ENCODE results near the gene MEGF8.

The MEGF8 gene

DNA sequence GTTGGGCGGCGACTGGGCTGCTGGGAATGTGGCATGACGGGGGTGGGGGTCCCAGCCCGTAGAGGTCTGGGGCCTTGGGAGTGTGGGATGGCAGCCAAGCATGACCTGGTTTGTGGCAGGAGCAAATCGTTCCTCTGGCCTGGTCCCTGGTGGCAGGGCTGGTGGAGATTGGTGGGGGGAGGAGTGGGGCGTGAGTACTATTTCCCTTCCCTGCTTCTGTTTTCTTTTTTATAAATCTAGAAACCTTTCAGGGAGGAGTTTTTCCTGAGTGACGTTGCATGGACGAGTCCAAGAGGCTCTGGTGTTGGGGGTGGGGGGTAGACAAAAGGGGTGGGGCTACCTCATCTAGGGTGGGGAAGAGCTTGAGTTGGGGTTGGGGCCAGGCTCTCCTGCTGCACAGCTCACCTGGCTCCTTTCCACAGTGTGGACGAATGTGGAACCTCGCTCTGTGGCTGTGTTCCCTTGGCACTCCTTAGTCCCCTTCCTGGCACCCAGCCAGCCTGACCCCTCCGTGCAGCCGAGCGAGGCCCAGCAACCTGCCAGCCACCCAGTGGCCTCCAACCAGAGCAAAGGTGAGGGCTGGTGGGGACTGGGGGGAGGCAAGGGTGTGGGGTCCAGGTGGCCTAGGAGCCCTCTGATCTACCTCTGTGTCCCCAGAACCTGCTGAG, 39.0 kb upstream of the MEGF8 start:
- DNase-seq: peak in 22 of 56 donors; percentile 11 to 81 (median 36)

- DNase-seq: no peak
These were observed 38.2 kb upstream of the MEGF8 start for GRCh38 chr19:42287017-42287826.

DNA sequence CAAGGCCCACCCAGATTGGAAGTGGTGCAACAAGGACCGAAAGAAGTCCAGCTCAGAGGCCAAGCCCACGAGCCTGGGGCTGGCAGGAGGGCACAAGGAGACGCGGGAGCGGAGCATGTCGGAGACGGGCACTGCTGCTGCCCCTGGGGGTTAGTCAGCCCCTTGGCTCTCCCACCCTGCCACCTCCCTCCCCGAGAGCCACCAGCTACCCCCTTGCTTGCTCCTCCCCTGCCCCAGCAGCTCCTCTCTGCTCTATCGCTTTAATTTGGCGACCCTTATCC, 37.7 kb upstream of the MEGF8 start:
- DNase-seq: no peak

- no peak for DNase-seq
These were observed 37.0 kb upstream of the MEGF8 start for GRCh38 chr19:42288387-42288786.

DNA sequence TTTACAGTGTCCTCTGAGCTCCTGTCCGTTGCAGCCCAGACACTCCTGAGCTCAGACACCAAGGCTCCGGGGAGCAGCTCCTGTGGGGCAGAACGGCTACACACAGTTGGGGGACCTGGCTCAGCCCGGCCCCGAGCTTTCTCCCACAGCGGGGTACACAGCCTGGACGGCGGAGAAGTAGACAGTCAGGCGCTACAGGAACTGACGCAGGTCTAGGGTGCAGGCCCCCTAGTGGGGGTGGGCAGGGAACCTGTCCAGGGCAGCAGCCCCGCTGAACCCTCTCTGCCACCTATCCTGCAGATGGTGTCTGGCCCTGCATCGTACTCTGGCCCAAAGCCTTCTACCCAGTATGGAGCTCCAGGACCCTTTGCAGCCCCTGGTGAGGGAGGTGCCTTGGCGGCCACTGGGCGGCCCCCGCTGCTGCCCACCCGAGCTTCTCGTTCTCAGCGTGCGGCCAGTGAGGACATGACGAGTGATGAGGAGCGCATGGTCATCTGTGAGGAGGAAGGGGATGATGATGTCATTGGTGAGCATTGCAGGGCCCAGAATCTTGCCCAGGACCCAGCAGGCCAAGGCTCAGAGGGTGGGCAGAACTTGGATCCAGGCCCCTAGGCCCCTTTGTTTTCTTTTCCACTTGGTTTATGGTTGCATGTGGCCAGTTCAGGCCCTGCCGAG, 36.4 kb upstream of the MEGF8 start:
- DNase-seq: no peak

DNA sequence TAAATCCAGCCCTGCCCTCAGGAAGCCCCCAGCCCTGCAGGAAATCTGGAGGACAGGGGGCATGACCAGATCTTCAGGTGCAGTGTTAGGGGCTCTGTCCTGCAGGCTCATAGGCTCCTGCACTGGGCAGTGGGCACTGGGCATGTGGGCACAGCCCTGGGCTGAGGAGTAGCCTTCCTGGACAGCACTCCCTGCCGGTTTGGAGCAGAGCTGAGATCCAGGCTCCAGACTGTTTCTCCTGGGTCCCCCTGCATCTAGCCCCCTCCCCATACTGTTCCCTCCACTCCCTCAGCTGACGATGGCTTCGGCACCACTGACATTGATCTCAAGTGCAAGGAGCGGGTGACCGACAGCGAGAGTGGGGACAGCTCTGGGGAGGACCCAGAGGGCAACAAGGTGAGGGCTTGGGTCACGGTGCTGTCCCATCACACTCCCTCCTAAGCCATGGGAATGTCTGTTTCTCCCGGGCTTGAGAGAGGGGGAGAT, 35.8 kb upstream of the MEGF8 start:
- DNase-seq: no peak

DNA sequence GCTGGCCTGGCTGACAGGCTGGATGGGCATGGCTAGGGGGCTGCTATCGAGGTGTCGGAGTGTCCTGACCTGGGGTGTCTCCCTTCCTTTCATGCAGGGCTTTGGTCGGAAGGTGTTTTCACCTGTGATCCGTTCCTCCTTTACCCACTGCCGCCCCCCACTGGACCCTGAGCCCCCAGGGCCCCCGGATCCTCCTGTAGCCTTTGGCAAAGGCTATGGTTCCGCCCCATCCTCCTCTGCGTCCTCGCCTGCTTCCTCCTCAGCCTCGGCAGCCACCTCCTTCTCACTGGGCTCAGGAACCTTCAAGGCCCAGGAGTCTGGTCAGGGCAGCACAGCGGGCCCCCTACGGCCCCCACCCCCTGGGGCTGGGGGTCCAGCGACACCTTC, 35.3 kb upstream of the MEGF8 start:
- DNase-seq: no peak

- no peak for DNase-seq
These were observed 34.7 kb upstream of the MEGF8 start for GRCh38 chr19:42290523-42291434.

GRCh38 chr19:42291435-42291810, 34.0 kb upstream of the MEGF8 start:
- DNase-seq: no peak

DNA sequence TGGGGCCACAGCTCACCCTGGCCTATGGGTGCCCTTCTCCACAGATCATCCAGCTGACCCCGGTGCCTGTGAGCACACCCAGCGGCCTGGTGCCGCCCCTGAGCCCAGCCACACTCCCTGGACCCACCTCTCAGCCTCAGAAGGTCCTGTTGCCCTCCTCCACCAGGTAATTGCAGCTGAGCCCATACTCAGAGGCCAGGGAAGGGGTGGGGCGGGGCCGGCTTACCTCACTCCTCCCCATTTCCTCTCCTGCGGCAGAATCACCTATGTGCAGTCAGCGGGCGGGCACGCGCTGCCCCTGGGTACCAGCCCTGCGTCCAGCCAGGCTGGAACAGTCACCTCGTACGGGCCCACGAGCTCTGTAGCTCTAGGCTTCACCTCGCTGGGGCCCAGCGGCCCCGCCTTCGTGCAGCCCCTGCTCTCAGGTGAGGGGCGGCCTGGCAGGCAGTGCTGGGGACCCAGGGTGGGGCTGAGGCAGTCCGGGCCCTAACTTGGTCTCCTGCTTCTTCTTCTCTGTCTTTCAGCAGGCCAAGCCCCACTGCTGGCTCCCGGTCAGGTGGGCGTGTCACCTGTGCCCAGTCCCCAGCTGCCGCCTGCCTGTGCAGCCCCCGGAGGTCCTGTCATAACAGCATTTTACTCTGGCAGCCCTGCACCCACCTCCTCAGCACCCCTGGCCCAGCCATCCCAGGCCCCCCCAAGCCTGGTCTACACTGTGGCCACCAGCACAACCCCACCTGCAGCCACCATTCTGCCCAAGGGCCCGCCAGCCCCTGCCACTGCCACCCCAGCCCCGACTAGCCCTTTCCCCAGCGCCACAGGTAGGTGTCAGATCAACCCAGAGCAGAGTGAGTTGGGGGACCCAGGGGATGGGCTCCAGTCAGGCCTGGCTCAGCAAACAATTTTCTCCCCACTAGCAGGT, 33.1 kb upstream of the MEGF8 start:
- no peak for DNase-seq

GRCh38 chr19:42292963-42293362, 32.5 kb upstream of the MEGF8 start:
- no peak for DNase-seq

DNA sequence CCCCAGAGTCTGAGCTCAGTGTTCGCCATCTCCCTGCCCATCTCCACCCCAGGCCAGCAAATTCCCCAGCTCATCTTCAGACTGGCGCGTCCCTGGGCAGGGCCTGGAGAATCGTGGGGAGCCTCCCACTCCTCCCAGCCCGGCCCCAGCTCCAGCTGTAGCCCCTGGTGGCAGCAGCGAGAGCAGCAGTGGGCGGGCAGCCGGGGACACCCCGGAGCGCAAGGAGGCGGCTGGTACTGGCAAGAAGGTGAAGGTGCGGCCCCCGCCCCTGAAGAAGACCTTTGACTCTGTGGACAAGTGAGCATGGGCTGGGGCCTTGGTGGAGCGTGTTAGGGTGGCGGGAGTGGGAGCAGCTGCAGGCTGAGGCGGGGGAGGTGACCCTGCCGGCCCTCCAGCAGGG, 31.9 kb upstream of the MEGF8 start:
- no peak for DNase-seq

DNA sequence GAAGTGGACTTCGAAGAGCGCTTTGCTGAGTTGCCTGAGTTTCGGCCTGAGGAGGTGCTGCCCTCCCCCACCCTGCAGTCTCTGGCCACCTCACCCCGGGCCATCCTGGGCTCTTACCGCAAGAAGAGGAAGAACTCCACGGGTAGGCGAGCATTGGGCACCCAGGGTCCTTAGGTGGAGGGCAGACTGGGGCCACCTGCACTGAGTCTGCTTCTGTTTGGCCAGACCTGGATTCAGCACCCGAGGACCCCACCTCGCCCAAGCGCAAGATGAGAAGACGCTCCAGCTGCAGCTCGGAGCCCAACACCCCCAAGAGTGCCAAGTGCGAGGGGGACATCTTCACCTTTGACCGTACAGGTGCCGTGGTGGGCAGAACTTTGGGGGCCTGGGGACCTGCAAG, 31.5 kb upstream of the MEGF8 start:
- no peak for DNase-seq

DNA sequence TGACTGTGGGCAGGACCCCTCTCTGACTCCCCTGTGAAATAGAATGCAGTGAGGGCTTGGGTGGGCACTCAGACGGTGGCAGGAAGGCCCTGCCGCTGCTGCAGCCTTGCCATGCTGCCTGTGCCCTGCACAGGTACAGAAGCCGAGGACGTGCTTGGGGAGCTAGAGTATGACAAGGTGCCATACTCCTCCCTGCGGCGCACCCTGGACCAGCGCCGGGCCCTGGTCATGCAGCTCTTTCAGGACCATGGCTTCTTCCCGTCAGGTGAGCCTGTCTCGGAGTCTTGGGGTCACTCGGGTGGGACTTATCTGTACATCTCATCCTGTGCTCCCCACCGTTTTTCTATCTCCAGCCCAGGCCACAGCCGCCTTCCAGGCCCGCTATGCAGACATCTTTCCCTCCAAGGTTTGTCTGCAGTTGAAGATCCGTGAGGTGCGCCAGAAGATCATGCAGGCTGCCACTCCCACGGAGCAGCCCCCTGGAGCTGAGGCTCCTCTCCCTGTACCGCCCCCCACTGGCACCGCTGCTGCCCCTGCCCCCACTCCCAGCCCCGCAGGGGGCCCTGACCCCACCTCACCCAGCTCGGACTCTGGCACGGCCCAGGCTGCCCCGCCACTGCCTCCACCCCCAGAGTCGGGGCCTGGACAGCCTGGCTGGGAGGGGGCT, 30.8 kb upstream of the MEGF8 start:
- no peak for DNase-seq

DNA sequence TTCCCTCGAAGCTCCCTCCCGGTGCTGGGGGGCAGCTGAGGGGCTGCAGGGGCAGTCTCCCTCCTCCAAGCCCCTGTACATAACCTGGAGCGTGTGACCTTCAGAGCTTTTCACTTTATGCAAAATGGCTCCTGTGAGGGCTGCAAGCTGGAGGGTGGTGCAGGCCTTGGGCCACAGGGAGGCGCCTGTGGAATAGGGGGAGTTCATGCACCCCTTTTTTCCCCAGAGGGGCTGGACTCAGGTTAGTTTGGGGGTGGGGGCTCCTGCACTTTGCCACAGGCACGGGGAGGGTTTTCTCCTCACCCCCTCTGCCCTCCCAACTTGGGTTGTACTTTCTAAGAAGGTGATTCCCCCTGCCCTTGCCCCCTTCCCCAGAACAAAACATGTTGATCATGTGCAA, 30.1 kb upstream of the MEGF8 start:
- DNase-seq: no peak

- DNase-seq: peak in 50 of 56 donors; percentile 7 to 87 (median 54)
These were observed 29.5 kb upstream of the MEGF8 start for GRCh38 chr19:42295831-42296525.

DNA sequence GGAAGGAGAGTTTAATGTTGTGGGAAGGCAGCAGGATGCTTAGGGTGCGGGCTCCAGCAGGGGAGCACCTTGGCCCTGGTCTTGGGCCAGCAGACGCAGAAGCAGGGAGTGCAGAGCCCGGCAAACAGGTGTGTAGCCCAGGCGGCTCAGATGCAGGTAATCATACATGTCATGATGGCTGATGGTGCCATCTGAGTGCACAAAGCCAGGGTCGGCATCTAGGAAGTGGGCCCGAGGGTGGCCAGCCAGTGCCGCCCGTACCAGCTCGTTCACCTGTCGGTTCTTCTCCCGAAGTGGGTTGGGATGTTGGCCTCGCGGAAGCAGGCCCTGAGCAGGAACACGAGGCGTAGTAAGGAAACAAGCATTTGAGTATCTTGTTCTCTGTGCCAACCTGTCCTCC, 28.4 kb upstream of the MEGF8 start:
- no peak for DNase-seq

- DNase-seq: peak in 1 of 56 donors; percentile 50
These were observed 23.7 kb upstream of the MEGF8 start, which contains the start of gene PRR19 for GRCh38 chr19:42301646-42302203. Gene PRR19, plus strand, starts transcription at chr19:42302132. Its CDS starts 7,453 bp downstream, at chr19:42309585.

GRCh38 chr19:42303101-42303464, 22.4 kb upstream of the MEGF8 start:
- no peak for DNase-seq
